Bronchial epithelial cell (primary cell): ENCODE measurements around the gene SIN3A. TPM values are rescaled to one million over a fixed set of nuclear protein-coding genes. Genes with fewer than 3 reads are reported as not detected.

Experiments
- DNase-seq: peaks from one replicate; pipeline ENCODE4 v3.0.0-alpha.2; 2010; ENCODE audit warnings: low read depth
- FAIRE-seq: peaks from 2 replicates; lab custom pipeline; 2011; peaks lifted over from hg19 to GRCh38; lab: Jason Lieb, UNC
- H3K27me3 ChIP-seq: 2 replicates; pipeline ENCODE4 v1.5.1; 2011; ENCODE audit warnings: low read length; ENCODE audit not compliant: control insufficient read depth, insufficient read depth
- H3K36me3 ChIP-seq: 2 replicates; pipeline ENCODE4 v1.5.1; 2011; ENCODE audit warnings: low read length; ENCODE audit not compliant: control insufficient read depth, insufficient read depth
- H3K4me3 ChIP-seq: 2 replicates; pipeline ENCODE4 v1.5.1; 2011; ENCODE audit warnings: mild to moderate bottlenecking, low read depth, low read length, control low read depth
- CTCF ChIP-seq: IDR thresholded peaks from 2 replicates; pipeline ENCODE4 v1.5.1; 2011; ENCODE audit warnings: mild to moderate bottlenecking, moderate library complexity, low read length, control low read depth, inconsistent platforms; ENCODE audit not compliant: insufficient read depth, severe bottlenecking
- total RNA-seq: library from RNA; depleted of rRNA; stranded (reverse); fragments of >200 nt; gene quantifications from 2 replicates; pipeline ENCODE4 v1.2.1, GENCODE V29; 2014

SIN3A gene
- total RNA-seq, 1 donor from 2014 or later = 11.6 TPM

- peaks cover 45% of the 10 kb centered on the region for H3K36me3 ChIP-seq
- FAIRE-seq (no peak), DNase-seq (no peak)
- no peaks in the 10 kb centered on the region for H3K27me3 ChIP-seq
- H3K4me3 ChIP-seq = no peak overlapping the region
- no peak for TF ChIP-seq CTCF
Observed at GRCh38 chr15:75357976-75358673, 93.4 kb downstream of the SIN3A start.

GRCh38 chr15:75356517-75356916, 95.0 kb downstream of the SIN3A start:
- Histone ChIP-seq H3K27me3 (no peaks in the 10 kb centered on the region), H3K4me3 (no peak overlapping the region), H3K36me3 (peaks cover 38% of the 10 kb centered on the region)
- DNase-seq (no peak), FAIRE-seq (no peak)
- TF ChIP-seq CTCF = no peak

GRCh38 chr15:75356006-75356405, 95.5 kb downstream of the SIN3A start:
- FAIRE-seq (no peak), DNase-seq (no peak)
- Histone ChIP-seq H3K4me3 (no peak overlapping the region), H3K27me3 (no peaks in the 10 kb centered on the region), H3K36me3 (peaks cover 33% of the 10 kb centered on the region)
- TF ChIP-seq CTCF = no peak

- FAIRE-seq (no peak), DNase-seq (no peak)
- no peaks in the 10 kb centered on the region for H3K27me3 ChIP-seq
- no peak for TF ChIP-seq CTCF
- peaks cover 29% of the 10 kb centered on the region for H3K36me3 ChIP-seq
- no peak overlapping the region for H3K4me3 ChIP-seq
Observed at GRCh38 chr15:75355369-75355768, 96.1 kb downstream of the SIN3A start.

GRCh38 chr15:75354454-75354853, 97.0 kb downstream of the SIN3A start:
- H3K36me3 ChIP-seq = peaks cover 23% of the 10 kb centered on the region
- FAIRE-seq = no peak

More at GRCh38 chr15:75354454-75354853, 97.0 kb downstream of the SIN3A start:
- no peaks in the 10 kb centered on the region for H3K27me3 ChIP-seq
- TF ChIP-seq CTCF = no peak
- no peak overlapping the region for H3K4me3 ChIP-seq
- no peak for DNase-seq
